T-helper 22 cell (primary cell): ENCODE measurements around the gene SCMH1.

ENCODE experiments used
- DNase-seq: peaks from one replicate; pipeline ENCODE4 v3.0.0-alpha.2; 2020; ENCODE audit warnings: low read depth

SCMH1 gene

DNA sequence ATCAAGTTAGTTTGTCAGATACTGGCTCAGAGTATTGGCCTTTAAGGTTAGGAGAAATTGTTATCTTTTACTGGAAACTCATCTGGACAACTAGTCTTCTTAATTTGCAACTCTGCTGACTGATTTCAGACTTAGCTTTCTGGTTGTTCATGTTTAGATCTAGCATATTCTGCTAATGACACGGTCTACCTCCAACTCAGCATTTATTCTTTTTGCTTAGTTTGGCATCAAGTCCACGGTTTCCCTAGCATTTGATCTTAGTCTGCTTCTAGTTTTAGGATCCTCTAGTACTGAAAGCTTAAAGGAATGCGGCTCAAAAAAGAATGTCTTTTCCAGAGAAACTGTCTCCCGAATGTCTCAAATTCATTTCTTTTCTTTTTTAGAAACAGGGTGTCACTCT, 145.0 kb downstream of the SCMH1 start:
- no peak for DNase-seq

DNA sequence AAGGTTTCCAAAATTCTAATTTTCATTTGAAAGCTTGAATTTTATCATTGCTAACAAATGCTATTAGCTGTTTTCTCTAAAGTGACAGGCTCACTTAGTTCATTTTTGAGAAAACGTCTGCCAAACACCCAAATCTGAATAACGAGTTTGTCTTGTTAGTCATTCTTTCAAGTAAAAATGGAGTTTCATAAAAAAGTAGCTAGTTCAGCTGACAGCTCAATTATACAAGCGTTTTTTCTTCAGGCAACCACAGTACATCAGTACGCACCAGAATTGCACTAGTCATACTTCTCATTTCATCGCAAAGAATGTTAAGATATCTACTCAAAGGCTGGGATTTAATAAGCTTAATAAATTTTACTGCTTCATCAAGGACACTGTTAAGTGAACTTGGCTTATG, 148.3 kb downstream of the SCMH1 start:
- DNase-seq: no peak

DNA sequence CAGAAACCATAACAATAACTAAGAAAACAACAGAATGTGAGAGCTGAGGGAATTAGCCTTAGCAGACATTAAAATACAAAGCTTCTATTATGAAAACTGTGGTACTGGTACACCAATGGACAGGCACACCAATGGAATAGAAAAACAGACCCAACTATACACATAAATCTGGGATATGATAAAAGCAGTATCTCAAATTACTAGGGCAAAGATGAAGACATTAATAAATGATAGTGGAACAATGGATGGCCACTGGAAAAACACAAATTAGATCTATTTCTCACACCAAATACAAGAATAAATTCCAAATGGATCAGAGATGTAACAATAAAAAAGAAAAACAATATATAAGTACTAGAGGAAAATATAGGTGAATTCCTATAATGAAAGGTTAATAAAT, 155.2 kb downstream of the SCMH1 start:
- no peak for DNase-seq

DNA sequence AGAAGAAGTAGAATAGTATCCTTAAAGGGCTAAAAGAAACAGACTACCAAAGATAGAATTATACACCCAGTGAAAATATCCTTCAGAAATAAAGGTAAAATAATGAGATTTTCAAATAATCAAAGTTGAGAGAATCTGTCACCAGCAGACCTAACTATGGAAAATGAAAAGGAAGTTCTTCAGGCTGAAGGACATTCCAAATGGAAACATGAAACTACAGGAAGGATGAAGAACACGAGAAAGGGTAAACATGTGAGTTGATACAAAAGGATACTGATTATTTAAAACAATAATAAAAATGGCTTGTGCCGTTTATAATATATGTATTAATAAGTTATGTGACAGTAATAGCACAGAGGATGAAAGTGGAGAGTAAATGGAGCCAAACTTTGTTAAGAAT, 163.5 kb downstream of the SCMH1 start:
- DNase-seq: no peak

DNA sequence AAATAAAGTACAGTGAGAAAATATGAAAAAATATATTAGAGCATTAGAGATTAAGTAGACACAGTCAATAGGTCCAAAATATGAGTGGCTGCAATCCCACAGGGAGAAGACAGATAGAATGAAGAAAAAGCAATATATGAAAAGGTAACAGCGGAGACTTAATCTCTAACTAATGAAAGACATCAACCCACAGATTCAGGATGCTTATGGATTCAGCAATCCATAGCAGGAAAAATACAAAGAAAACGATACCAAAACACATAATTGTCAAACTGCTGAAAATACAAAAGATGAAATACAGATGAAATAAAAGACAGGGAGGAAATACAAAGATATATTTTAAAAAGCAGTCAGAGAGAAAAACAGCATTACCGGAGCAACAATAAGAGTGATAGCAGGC, 163.9 kb downstream of the SCMH1 start:
- DNase-seq: no peak

DNA sequence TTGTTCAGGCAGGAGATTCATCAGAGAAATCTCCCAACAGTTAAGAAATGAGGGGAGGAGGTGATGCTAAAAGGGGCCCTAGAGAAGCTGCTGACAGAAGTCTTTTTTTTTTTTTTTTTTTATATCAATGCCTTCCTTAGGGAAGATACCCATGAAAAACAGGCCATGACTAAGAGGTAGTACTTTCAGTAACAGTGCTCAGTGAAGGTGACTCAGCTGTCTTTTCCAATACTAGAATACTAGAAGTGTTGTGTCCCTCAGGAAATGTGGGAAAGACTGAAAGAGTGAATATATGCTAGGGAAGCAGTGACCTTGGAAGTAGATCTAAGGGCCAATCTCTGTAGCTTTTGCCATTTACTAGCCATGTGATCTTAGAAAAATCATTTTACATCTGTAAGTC, 168.1 kb downstream of the SCMH1 start:
- no peak for DNase-seq

DNA sequence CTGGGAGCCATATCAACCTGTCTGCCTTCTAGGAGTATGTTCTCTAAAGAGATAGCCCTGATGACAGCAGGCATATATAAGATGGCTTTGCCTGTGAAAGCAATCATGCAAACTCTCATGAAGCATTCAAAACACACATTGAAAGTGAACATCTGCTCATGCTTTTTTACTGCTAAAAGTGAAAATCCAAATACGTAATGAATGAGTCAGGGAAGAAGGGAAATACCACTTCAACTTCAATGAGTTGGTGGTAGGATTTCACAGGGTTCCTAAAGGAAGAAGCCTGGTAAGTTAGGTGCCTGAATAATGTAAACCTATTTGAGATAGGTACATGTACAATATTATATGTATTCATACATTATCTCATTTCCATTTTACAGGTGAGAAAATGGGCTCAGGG, 170.1 kb downstream of the SCMH1 start:
- DNase-seq: no peak

DNA sequence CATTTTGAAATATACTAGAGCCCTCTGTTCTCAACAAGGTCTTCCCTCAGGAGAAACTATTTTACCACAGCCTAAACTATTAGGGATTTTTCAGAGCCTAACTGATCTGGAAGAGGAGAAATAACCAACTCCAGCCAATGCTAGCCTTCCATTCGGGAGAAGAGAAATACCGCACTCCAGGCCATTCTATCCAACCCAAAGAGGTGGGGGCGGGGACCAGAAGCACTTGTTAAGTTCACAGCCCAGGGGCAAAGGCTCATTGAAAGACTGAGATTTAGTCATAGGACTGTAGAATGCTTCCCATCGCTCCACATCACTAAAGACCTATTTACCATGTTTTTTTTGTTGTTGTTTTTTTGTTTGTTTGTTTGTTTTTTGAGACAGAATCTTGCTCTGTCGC, 185.2 kb downstream of the SCMH1 start:
- no peak for DNase-seq

DNA sequence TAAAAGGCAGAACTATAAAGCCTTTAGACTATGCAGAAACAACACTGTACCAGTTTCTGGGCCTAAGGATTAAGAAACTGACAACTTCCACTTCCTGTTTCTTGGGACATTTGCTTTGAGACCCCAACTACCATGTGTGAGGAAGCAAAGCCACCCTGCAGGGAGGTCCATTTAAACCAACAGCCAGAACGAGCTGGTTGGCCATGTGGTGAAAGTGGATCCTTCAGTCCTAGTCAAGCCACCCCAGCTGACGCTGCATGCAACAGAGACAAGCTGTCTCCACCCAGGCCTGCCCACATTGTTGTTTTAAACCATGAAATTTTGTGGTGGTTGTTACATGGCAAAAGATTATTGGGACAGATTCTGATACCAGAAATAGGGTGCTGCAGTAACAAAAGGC, 188.8 kb downstream of the SCMH1 start:
- no peak for DNase-seq

DNA sequence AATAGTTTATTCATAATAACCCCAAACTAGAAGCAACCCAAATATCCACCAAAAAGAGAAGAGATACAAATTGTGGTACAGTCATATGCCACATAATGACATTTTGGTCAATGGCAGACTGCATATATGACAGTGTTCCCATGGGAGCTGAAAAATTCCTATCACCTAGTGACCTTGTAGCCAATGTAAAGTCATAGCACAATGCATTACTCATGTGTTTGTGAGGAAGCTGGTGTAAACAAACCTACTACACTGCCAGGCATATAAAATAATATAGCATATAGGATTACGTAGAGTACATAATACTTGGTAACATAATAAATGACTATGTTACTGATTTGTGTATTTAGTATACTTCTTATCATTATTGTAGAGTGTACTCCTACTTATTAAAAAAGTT, 191.1 kb downstream of the SCMH1 start:
- no peak for DNase-seq

DNA sequence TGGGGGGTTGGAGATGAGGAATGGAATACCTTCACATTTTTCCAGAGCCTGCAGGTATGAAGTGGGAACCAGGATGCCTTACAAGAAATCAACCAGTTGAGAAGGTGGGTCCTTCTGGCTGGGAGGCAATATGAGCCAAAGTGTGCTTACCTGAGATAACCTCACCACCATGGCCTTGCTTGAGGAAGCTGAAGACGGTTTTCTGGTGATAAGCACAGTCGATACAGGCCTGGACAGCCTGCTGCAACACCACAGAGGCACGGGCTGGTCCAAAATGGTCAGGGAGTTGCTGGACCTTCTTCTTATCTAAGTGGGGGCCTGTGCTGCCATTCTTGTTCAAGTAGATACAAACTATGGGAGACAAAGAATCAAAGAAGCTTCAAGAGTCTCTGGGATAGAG, 193.6 kb downstream of the SCMH1 start:
- DNase-seq: no peak

DNA sequence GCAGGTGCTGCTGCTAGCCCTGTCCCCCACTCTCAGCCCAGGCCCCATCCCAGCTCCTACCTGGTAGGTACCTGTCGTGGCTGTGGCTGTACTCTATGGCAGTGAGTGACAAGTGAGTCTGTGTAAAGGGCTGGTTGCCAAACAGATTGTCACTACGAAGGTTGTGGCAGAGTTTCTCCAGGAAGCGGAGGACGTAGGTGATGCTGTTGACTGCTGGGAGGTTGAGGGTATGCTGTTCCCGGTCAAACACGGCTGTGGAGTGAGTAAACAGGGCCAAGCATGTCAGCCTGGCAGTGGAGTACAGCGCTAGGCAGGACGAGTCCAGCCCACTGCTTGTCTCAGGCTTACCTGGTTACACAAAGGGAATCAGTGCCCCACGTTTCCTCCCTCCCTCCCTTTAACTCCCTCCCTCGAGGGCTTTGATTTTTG, 195.7 kb downstream of the SCMH1 start:
- DNase-seq: no peak

DNA sequence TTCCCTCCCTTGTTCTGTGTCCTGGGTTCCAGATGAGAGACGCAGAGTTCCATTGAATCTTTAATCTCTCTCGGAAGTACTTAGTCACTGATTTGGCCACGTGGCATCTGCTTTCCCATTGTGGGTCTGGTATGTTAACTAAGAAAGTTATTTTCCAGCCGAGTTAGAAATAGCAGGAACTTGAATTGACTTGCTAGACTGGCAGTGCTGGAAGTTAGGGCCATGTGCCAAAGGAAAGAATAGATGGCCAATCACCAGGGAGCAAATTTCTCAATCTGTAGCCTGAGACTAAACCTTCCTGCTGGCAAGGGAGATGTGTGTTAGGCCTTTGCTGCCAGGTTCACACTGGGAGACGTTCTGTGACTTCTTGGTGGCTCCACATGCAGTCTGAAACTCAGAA, 196.4 kb downstream of the SCMH1 start:
- DNase-seq: no peak

DNA sequence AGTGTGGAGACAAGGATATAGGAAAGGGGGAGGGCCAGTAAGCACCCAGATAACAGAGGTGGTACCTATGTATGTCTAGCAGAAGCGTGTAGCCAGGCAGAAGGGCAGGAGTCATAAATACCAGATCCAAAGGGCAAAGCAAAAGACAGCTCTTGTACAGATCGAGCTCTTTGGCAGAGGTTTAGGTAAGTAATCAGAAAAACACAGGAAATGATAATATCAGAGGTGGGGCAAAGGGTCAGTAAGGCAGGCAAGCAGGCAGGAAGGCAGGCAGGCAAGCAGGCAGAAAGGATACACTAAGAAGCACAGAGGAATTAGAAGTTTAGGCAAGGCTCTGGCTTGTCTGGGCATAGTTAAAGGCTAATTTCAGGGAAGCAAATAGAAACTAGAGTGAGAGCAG, 197.9 kb downstream of the SCMH1 start:
- no peak for DNase-seq

DNA sequence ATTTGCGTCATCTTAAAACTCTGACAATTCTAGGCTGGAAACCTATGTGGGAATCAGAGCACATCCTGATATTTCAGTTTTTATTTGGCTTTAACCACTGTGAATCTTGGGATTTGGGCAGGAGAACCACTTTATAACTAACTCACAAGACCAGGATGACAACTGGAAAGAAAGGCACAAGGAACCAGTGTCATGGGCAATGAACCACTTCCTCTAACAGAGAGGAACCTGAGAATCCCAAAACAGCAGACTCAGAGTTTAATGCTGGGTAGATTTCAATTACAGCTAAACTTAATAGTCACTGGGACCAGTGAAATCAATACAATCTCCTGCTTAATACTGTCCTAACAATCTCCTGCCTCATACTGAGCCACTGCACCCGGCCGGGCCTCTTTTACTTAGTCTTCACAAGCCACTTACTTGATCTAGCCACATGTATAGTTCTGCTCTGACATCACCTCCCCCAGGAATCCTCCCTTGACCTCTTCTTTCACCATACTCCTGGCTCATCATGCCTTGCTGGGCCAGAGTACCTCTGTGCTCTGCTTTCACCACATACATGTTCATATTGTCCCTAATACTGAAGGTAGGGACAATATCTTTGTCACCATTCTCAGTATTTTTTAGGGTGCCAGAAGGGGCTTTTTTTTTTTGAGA, 200.4 kb downstream of the SCMH1 start:
- no peak for DNase-seq

DNA sequence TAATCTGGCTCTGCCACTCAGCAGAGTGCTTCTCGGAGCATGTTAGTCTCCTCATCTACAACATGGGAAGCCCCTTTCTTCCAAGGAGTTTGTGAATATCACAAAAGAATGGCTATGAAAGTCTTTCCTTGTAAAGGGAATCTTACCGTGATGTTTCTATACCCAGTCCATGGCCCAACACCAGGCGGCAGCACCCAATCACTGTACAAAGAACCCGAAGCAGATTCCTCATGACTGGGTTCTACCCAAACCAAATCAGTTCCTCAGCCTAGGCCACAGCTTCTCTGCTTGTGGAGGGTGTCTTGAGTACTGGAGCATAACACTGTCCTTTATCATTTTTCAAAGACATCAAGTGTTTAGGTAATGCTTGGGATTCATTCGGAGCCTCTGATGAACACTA, 204.0 kb downstream of the SCMH1 start:
- no peak for DNase-seq

DNA sequence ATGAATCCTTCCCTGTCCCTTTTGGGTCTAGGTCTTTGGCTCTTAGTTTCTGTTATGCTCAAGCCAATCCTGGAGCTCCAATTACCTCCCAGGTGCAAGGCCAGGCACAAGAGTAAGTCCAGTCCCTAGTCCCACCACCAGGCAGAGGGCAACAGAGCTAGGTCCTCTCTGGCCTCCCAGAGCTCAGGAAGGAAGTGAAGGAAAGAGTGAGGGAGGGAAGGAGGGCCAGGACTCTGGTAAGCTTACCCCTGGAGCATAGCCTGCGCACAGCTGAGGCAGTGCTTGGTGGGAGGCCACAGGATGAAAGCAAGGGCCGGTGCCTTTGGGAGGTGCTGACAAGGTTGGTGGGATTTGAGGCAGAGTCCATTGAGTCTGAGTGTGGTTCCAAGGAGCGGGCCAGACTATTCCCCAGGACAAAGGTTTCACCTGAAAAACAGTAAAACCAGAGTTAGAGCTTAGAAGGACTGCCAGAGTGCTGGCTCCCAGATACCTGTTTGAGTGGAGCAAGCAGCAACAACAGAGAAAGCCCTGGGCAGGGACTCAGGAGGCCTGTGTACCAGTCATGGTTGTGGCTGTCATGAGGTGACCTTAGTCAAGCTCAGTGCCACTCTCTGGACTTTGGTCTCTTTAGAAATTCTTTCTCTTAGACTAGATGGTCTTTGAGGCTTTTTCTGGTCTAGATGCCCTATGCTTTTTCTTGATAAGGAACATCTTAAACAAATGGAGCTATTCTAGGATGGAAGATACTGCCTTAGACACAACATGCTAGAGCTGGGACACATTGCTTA, 204.8 kb downstream of the SCMH1 start:
- no peak for DNase-seq

DNA sequence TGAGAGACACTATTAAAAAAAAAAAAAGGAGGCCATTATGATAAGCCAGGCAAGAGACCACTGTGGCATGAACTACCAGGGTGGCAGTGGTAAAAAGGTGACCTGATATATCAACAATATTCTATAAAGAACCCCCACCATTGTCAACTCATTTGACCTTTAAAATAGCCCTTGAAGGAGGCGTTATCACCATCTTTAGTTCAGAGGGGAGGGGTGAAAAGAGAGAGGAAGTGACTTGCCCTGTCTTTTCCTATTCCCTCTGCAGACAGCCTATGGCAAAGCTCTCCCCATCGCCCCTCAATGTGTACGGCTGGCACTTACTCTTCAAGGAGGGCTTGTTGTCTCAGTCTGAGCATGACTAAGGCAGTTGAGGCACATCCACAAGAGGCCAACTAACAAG, 208.8 kb downstream of the SCMH1 start:
- no peak for DNase-seq

DNA sequence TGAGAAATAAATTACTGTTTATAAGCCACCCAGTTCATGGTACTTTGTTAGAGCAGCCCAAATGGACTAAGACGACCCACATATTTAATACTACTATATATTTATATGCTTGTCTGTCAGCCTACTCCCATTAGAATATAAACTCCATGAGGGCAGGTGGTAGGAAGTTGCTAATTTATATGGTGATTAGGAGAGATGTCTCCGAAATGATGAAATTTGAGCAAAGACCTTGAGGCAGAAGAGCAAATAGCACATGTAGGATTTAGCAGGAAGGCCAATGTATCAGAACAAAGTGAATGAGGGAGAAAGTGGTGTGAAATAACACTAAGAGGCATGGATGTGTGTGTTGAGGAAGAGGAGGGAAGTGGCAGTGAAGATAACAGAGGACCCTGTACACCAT, 210.0 kb downstream of the SCMH1 start:
- DNase-seq: no peak

DNA sequence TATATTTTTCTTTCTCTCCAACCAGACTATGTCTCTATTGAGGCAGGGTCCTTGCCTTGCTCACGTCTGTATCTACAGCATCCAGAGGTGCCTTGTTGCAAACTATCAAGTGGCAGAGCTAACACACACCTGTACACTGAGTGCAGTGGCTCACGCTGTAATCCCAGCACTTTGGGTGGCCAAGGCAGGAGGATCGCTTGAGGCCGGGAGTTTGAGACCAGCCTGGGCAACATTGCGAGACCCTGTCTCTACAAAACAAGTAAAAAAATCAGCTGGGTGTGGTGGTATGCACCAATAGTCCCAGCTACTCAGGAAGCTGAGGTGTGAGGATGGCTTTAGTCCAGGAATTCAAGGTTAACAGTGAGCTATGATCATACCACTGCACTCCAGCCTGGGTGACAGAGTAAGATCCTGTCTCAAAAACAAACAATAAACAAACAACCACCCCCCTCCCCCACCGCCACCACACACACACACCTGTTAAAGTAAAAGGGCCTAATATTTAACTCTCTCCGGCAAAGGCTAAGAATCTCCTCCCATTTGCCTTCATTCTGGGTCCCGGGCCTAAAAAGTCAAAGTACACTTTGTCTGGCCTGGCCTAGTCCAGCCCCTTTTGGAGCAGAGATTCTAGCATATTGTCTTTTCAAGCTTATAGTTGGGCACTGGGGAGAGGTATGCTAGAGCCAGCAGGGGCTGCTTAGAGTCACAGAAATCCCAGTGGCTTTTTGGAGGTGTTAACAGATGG, 211.1 kb downstream of the SCMH1 start:
- DNase-seq: no peak

DNA sequence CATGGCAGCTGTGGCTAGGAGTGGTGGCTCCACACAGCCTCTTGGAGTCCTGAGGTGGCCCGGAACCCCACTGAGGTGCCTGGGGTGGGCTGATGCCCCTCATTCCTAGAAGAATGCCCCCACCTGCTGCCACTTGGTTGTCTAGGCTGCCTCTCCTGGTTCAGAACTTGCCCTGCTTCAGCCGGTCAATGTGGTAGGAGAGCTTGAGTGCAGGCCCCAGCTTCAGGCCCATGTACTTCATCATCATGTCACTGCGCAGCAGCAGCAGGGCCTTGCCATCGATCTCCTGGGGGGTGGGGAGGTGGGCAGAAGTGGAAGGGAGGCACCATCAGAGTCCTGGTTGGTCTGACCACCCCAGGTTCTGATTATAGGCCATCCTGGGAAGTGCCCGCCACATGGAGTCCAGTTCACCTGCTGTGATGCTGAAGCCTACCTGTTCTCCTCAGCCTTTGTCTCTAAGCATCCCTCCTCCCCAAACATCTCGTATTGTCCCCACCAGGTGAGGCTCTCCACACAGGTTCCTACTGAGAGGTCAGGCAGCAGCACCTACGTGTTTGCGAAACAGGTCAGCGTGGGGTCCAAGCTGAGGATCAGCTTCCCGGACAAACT, 214.0 kb downstream of the SCMH1 start:
- DNase-seq: no peak

DNA sequence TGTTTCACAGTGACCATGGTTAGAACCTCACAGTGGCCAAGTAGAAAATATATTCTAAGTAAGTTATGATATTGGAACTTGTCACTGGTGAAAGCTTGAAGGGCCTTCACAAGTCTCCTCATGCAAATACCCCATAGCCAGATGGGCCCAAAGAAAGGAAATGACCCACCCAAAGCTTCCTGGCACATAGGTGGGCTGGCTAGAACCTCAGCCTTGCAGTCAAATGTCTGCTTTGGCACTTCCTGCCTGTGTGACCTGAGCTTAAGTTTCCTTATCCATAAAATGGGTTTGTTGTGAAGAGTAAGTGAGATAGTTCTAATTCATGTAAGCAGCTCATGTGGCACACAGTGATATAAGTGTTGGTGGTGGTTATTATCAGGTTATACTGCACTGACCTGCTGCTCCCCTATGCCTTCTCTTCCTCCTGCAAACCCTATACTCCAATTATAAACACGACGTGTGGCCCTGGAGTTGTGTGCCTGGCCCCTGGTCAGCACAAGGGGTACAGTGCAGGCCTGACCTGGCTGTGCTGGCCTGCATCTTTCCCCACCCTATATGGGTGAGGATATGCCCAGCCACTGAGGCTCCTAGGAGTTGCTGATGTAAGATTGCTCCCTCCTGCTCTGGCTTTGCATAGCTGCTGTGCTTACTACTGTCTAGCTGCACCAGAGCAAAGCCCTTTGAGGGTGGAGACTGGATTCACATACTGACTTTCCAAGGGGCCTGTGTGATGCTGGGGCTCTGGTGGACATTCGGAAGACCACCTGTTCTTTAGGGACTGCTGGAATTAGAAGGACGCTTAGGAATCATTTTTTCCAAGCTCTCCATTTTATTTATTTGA, 215.9 kb downstream of the SCMH1 start:
- DNase-seq: no peak
